Endothelial cell of umbilical vein (primary cell): Measurements from ENCODE around the gene TTLL9. TPM values are rescaled to one million over a fixed set of nuclear protein-coding genes. Genes with fewer than 3 reads are reported as not detected.

Experiments used
- BruUV-seq: library from RNA; stranded (reverse); fragments of 400-500 nt; replicated peaks from 2 replicates; lab custom pipeline; 2021; lab: Mats Ljungman, UMichigan
- CTCF ChIA-PET: fragments of 300-600, 350-600 bp; sonication (Branson Sonifier 250); formaldehyde crosslinking; loops from one replicate; lab custom pipeline; 2021; ENCODE audit warnings: antibody characterized with exemption, inconsistent platforms; lab: Charles Lee
- POLR2A ChIA-PET: fragments of 300-600, 350-600 bp; sonication (Branson Sonifier 250); formaldehyde crosslinking; loops from one replicate; lab custom pipeline; 2021; ENCODE audit warnings: antibody characterized with exemption, inconsistent platforms; lab: Charles Lee
- DNase-seq: peaks from one replicate; pipeline ENCODE4 v3.0.0-alpha.2; 2011; ENCODE audit warnings: low read depth, low spot score
- FAIRE-seq: peaks from 2 replicates; lab custom pipeline; 2011; peaks lifted over from hg19 to GRCh38; lab: Jason Lieb, UNC
- H2AFZ ChIP-seq: 2 replicates; pipeline ENCODE4 v1.6.0; 2012; ENCODE audit warnings: low read depth, low read length, control low read depth, inconsistent platforms
- H3K27ac ChIP-seq: 2 replicates; pipeline ENCODE4 v1.5.1; 2011; ENCODE audit warnings: low read depth, mild to moderate bottlenecking, control low read depth, low read length, moderate library complexity; ENCODE audit not compliant: insufficient read depth
- H3K27me3 ChIP-seq, 2 experiments: 2 replicates each; pipeline versions ENCODE4 v1.6.0 to v1.6.1; 2011; ENCODE audit warnings: low read length in 2 of 2, mixed read lengths in 1 of 2; ENCODE audit not compliant: control insufficient read depth in 2 of 2, insufficient read depth in 2 of 2
- H3K36me3 ChIP-seq, 2 experiments: 2 replicates in 1 of 2; 3 replicates in 1 of 2; pipeline ENCODE4 v1.5.1; 2011; ENCODE audit warnings: low read length in 2 of 2, mild to moderate bottlenecking in 1 of 2, moderate library complexity in 1 of 2; ENCODE audit not compliant: control insufficient read depth in 2 of 2, insufficient read depth in 2 of 2; ENCODE audit errors: extremely low read depth in 1 of 2
- H3K4me1 ChIP-seq: 3 replicates; pipeline ENCODE4 v1.5.1; 2011; ENCODE audit warnings: mild to moderate bottlenecking, low read length; ENCODE audit not compliant: control insufficient read depth, insufficient read depth; ENCODE audit errors: extremely low read depth
- H3K4me2 ChIP-seq: 2 replicates; pipeline ENCODE4 v1.6.1; 2011; ENCODE audit warnings: low read length, control low read depth, mixed read lengths; ENCODE audit not compliant: insufficient read depth
- H3K4me3 ChIP-seq, 3 experiments: fragments of 200-600 bp in 1 of 3; sonication (generic), shearing (Covaris generic) in 1 of 3; replicated peaks in 1 of 3; 2 replicates each; pipeline ENCODE4 v1.5.1; 2011 to 2016; ENCODE audit warnings: control low read depth in 3 of 3, low read length in 3 of 3, mild to moderate bottlenecking in 2 of 3, inconsistent platforms in 1 of 3, low read depth in 1 of 3, moderate library complexity in 1 of 3; ENCODE audit not compliant: insufficient read depth in 1 of 3
- H3K79me2 ChIP-seq: 2 replicates; pipeline ENCODE4 v1.6.0; 2012; ENCODE audit warnings: low read length, inconsistent platforms; ENCODE audit not compliant: control insufficient read depth, insufficient read depth
- H3K9ac ChIP-seq: replicated peaks from 2 replicates; pipeline ENCODE3; 2011; ENCODE audit warnings: low read length, control low read depth; ENCODE audit not compliant: insufficient read depth; ENCODE audit errors: extremely low read depth
- H3K9me1 ChIP-seq: replicated peaks from 3 replicates; pipeline ENCODE4 v1.6.0; 2011; ENCODE audit warnings: mild to moderate bottlenecking, low read length; ENCODE audit not compliant: control insufficient read depth, insufficient read depth; ENCODE audit errors: extremely low read depth
- H3K9me3 ChIP-seq: replicated peaks from 2 replicates; pipeline ENCODE4 v1.5.1; 2012; ENCODE audit warnings: low read length, inconsistent platforms; ENCODE audit not compliant: control insufficient read depth, insufficient read depth
- H4K20me1 ChIP-seq: replicated peaks from 2 replicates; pipeline ENCODE3; 2011; ENCODE audit warnings: mild to moderate bottlenecking, low read length; ENCODE audit not compliant: control insufficient read depth, insufficient read depth; ENCODE audit errors: extremely low read depth
- EZH2 ChIP-seq: IDR thresholded peaks from 2 replicates; pipeline ENCODE4 v1.6.1; 2012; ENCODE audit warnings: borderline replicate concordance, low read depth, mild to moderate bottlenecking, moderate library complexity, low read length, inconsistent platforms; ENCODE audit not compliant: severe bottlenecking
- FOS ChIP-seq: IDR thresholded peaks from 2 replicates; pipeline ENCODE4 v1.6.1; 2011; ENCODE audit warnings: mild to moderate bottlenecking, low read length, moderate library complexity, borderline replicate concordance; ENCODE audit not compliant: insufficient read depth
- GATA2 ChIP-seq: IDR thresholded peaks from 2 replicates; pipeline ENCODE4 v1.7.0; 2011; ENCODE audit warnings: low read depth, mild to moderate bottlenecking, moderate library complexity, mixed read lengths, low read length; ENCODE audit not compliant: insufficient read length, insufficient read depth
- JUN ChIP-seq: IDR thresholded peaks from 2 replicates; pipeline ENCODE4 v1.6.1; 2011; ENCODE audit warnings: borderline replicate concordance, low read depth; ENCODE audit not compliant: insufficient read length, insufficient read depth
- MYC ChIP-seq: IDR thresholded peaks from one replicate; pipeline ENCODE4 v1.6.1; 2011; ENCODE audit warnings: mild to moderate bottlenecking, low read depth, low read length
- POLR2A ChIP-seq: IDR thresholded peaks from 2 replicates; pipeline ENCODE4 v1.6.1; 2012; ENCODE audit warnings: low read depth, mild to moderate bottlenecking, control low read depth, low read length
- POLR2AphosphoS5 ChIP-seq: IDR thresholded peaks from 2 replicates; pipeline ENCODE4 v1.6.1; 2012; ENCODE audit warnings: low read depth, mild to moderate bottlenecking, control low read depth, low read length, moderate library complexity; ENCODE audit not compliant: insufficient read depth
- dilution Hi-C: fragments of 300-500 bp; cut with MboI; formaldehyde crosslinking; loops from one replicate; pipeline ENCODE4 v1.15.0; 2019; ENCODE audit warnings: low sequenced_read_pairs; ENCODE audit not compliant: extremely low pct_ligation_motif_present
- intact Hi-C: fragments of 100-400 bp; cut with micrococcal nuclease; formaldehyde crosslinking; loops from one replicate; pipeline ENCODE4 v1.10.0; 2022
- polyA plus RNA-seq, 4 experiments: library from polyadenylated mRNA; depleted of rRNA in 3 of 4; stranded (reverse) in 3 of 4; unstranded in 1 of 4; fragments of >200 nt; gene quantifications; 2 replicates each; pipeline versions ENCODE4 v1.2.1 to v1.2.3, GENCODE V29; 2011 to 2012; ENCODE audit warnings: missing spikeins in 1 of 4
- total RNA-seq: library from RNA; stranded (reverse); gene quantifications from 2 replicates; pipeline ENCODE4 v1.2.3, GENCODE V29; 2021
- TF ChIP-seq, protein P1 (sequence below): IDR thresholded peaks from 2 replicates; pipeline ENCODE4 v1.6.1; 2011; ENCODE audit not compliant: insufficient read depth, insufficient read length
- TF ChIP-seq, protein P2 (sequence below), 2 donors: IDR thresholded peaks; 1 replicate in 1 of 2; 2 replicates in 1 of 2; pipeline ENCODE4 v1.5.1; 2011; ENCODE audit warnings: low read length in 2 of 2, mild to moderate bottlenecking in 2 of 2, moderate library complexity in 2 of 2, control low read depth in 1 of 2, inconsistent platforms in 1 of 2, low read depth in 1 of 2; ENCODE audit not compliant: insufficient read depth in 1 of 2; ENCODE audit errors: extremely low read depth in 1 of 2

The TTLL9 gene
- total and polyA plus RNA-seq, 2 donors (not counting 3 experiments of a cell fraction or from before 2014, with no cell fraction given) = 0.03 TPM; not detected in 1

DNA sequence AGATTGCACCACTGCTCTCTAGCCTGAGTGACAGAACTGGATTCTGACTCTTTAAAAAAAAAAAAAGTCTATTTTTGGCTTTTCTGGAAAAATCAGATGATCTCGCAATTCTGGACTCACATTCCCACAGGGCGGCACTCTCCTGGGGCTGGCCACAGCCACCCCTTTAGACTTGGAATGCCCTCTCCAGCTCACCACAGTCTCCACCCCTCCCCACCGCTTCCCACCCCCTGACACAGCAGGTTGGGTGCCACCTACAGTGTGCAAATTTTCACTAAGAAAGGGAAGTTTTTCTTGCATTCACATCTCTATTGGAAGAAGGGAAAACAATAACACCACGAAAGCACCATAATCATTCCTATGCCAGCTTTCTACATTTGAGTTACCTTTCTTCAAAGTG is 66.0 kb downstream of the TTLL9 start:
- H3K4me2 ChIP-seq = no peak overlapping the region
- no peak overlapping the region for H3K4me3 ChIP-seq
- H2AFZ ChIP-seq = no peak overlapping the region
- H3K27ac ChIP-seq = no peak overlapping the region
- H3K9ac ChIP-seq = no peak overlapping the region
- H3K9me1 ChIP-seq = no peaks in the 10 kb centered on the region
- dilution Hi-C loops = no loop called here
- no peaks in the 10 kb centered on the region for H4K20me1 ChIP-seq
- no TSS peak for BruUV-seq
- CTCF ChIA-PET = no interaction called here
- H3K79me2 ChIP-seq = no peaks in the 10 kb centered on the region
- intact Hi-C loops = no loop called here
- DNase-seq (no peak), FAIRE-seq (no peak)
- H3K9me3 ChIP-seq = no peaks in the 10 kb centered on the region
- POLR2A ChIA-PET = no interaction called here
- H3K4me1 ChIP-seq = no peaks in the 10 kb centered on the region
- no peak for TF ChIP-seq POLR2AphosphoS5
- TF ChIP-seq, protein P1, sequence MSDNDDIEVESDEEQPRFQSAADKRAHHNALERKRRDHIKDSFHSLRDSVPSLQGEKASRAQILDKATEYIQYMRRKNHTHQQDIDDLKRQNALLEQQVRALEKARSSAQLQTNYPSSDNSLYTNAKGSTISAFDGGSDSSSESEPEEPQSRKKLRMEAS = no peak
- no peak for TF ChIP-seq GATA2
- TF ChIP-seq EZH2 = no peak
- TF ChIP-seq, protein P2, sequence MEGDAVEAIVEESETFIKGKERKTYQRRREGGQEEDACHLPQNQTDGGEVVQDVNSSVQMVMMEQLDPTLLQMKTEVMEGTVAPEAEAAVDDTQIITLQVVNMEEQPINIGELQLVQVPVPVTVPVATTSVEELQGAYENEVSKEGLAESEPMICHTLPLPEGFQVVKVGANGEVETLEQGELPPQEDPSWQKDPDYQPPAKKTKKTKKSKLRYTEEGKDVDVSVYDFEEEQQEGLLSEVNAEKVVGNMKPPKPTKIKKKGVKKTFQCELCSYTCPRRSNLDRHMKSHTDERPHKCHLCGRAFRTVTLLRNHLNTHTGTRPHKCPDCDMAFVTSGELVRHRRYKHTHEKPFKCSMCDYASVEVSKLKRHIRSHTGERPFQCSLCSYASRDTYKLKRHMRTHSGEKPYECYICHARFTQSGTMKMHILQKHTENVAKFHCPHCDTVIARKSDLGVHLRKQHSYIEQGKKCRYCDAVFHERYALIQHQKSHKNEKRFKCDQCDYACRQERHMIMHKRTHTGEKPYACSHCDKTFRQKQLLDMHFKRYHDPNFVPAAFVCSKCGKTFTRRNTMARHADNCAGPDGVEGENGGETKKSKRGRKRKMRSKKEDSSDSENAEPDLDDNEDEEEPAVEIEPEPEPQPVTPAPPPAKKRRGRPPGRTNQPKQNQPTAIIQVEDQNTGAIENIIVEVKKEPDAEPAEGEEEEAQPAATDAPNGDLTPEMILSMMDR (IDR thresholded peaks at IDR 0.05; ENCODE audit: extremely low read depth in 1 of 2, insufficient read depth in 1 of 2, low read depth in 1 of 2, low read length in 2 of 2) = no peak
- no peak for TF ChIP-seq JUN
- no peak for TF ChIP-seq MYC
- TF ChIP-seq POLR2A = no peak
- no peak for TF ChIP-seq FOS
- H3K36me3 ChIP-seq = no peaks in the 10 kb centered on the region
- H3K27me3 ChIP-seq = no peaks in the 10 kb centered on the region
